Loucy (cell line): Measurements from ENCODE around the gene PNCK.

Experiments
- H2AFZ ChIP-seq: fragments of 200-600 bp; sonication (generic); 2 replicates; pipeline ENCODE4 v1.6.0; 2016; ENCODE audit warnings: antibody characterized with exemption, mild to moderate bottlenecking, low read length, moderate library complexity
- H3F3A ChIP-seq: fragments of 200-600 bp; 2 replicates; pipeline ENCODE4 v1.6.0; 2016; ENCODE audit warnings: antibody characterized with exemption, low read depth, mild to moderate bottlenecking
- H3K27me3 ChIP-seq: fragments of 200-600 bp; sonication (generic); 2 replicates; pipeline ENCODE4 v1.6.1; 2014; ENCODE audit warnings: low read length, mild to moderate bottlenecking; ENCODE audit not compliant: insufficient read depth, poor library complexity, severe bottlenecking
- H3K36me3 ChIP-seq: fragments of 200-600 bp; sonication (generic); 2 replicates; pipeline ENCODE4 v1.6.1; 2016; ENCODE audit warnings: low read length; ENCODE audit not compliant: insufficient read depth
- H3K4me1 ChIP-seq: fragments of 200-600 bp; sonication (generic); 2 replicates; pipeline ENCODE4 v1.5.1; 2014; ENCODE audit warnings: low read length, mild to moderate bottlenecking; ENCODE audit not compliant: insufficient read depth, poor library complexity, severe bottlenecking
- H3K4me2 ChIP-seq: fragments of 200-600 bp; sonication (generic); 2 replicates; pipeline ENCODE4 v1.6.0; 2014; ENCODE audit warnings: antibody characterized with exemption, low read length, low read depth, mild to moderate bottlenecking; ENCODE audit not compliant: poor library complexity, severe bottlenecking
- H3K4me3 ChIP-seq: fragments of 200-600 bp; sonication (generic); 2 replicates; pipeline ENCODE4 v1.5.1; 2014; ENCODE audit warnings: low read length, mild to moderate bottlenecking, mixed read lengths; ENCODE audit not compliant: poor library complexity, severe bottlenecking
- H3K79me2 ChIP-seq: fragments of 200-600 bp; sonication (generic); 2 replicates; pipeline ENCODE4 v1.6.1; 2014; ENCODE audit warnings: low read length; ENCODE audit not compliant: insufficient read depth
- H3K9ac ChIP-seq: fragments of 200-600 bp; sonication (generic); 2 replicates; pipeline ENCODE4 v1.6.0; 2014; ENCODE audit warnings: mild to moderate bottlenecking, low read depth, low read length, moderate library complexity; ENCODE audit not compliant: poor library complexity, severe bottlenecking
- H3K9me2 ChIP-seq: fragments of 200-600 bp; sonication (generic); replicated peaks from 2 replicates; pipeline ENCODE4 v1.6.1; 2016; ENCODE audit warnings: low read depth, low read length, mixed read lengths
- H3K9me3 ChIP-seq: fragments of 200-600 bp; sonication (generic); 2 replicates; pipeline ENCODE4 v1.6.1; 2014; ENCODE audit warnings: mild to moderate bottlenecking, antibody characterized with exemption, low read length, low read depth; ENCODE audit not compliant: insufficient read depth
- H4K20me1 ChIP-seq: fragments of 200-600 bp; sonication (generic); 2 replicates; pipeline ENCODE4 v1.6.0; 2014; ENCODE audit warnings: antibody characterized with exemption, low read length, mild to moderate bottlenecking; ENCODE audit not compliant: insufficient read depth, poor library complexity, severe bottlenecking
- CTCF ChIP-seq: fragments of 200-600 bp; sonication (generic); conservative IDR thresholded peaks from 2 replicates; pipeline ENCODE4 v1.5.1; 2014; ENCODE audit warnings: mild to moderate bottlenecking, antibody characterized with exemption, low read length
- EZH2phosphoT487 ChIP-seq: fragments of 200-600 bp; IDR thresholded peaks from 2 replicates; pipeline ENCODE4 v1.6.1; 2018; ENCODE audit warnings: antibody characterized with exemption, mild to moderate bottlenecking, moderate library complexity, borderline replicate concordance

Gene PNCK

GRCh38 chrX:153688071-153688470, 14.5 kb upstream of the PNCK start:
- no peak overlapping the region for H2AFZ ChIP-seq
- no peaks in the 10 kb centered on the region for H3K36me3 ChIP-seq
- H3K9ac ChIP-seq = no peak overlapping the region
- H4K20me1 ChIP-seq = no peaks in the 10 kb centered on the region
- H3K27me3 ChIP-seq = no peaks in the 10 kb centered on the region
- TF ChIP-seq EZH2phosphoT487 (no peak), CTCF (no peak)
- H3K4me1 ChIP-seq = no peaks in the 10 kb centered on the region
- H3K9me2 ChIP-seq = no peaks in the 10 kb centered on the region
- no peaks in the 10 kb centered on the region for H3K79me2 ChIP-seq
- no peaks in the 10 kb centered on the region for H3F3A ChIP-seq
- no peaks in the 10 kb centered on the region for H3K9me3 ChIP-seq
- H3K4me2 ChIP-seq = no peak overlapping the region
- no peak overlapping the region for H3K4me3 ChIP-seq

- Histone ChIP-seq H3K36me3 (no peaks in the 10 kb centered on the region), H3K4me3 (peak within 1 kb of the TSS; percentile 63), H3K27me3 (no peaks in the 10 kb centered on the region), H3K9me2 (no peaks in the 10 kb centered on the region), H3K9ac (no peak within 1 kb of the TSS), H3K9me3 (no peaks in the 10 kb centered on the region), H4K20me1 (no peaks in the 10 kb centered on the region), H3K4me2 (peak within 1 kb of the TSS; percentile 70), H3K79me2 (no peaks in the 10 kb centered on the region), H2AFZ (no peak within 1 kb of the TSS; the same call in 1 of the 2 replicates), H3K4me1 (no peaks in the 10 kb centered on the region), H3F3A (no peaks in the 10 kb centered on the region)
- TF ChIP-seq CTCF = peak; percentile 44
- no peak for TF ChIP-seq EZH2phosphoT487
These were observed 13.8 kb upstream of the PNCK start, which contains the start of gene SLC6A8 for GRCh38 chrX:153687121-153688039. Gene SLC6A8 (plus strand): TSS chrX:153687926. CDS start chrX:153688575, 649 bp downstream.

- H3K9me3 ChIP-seq = no peaks in the 10 kb centered on the region
- H3K9ac ChIP-seq = no peak overlapping the region
- peak overlapping the region; percentile 70 for H3K4me2 ChIP-seq
These were observed 13.1 kb upstream of the PNCK start for GRCh38 chrX:153686711-153687110.

More at GRCh38 chrX:153686711-153687110, 13.1 kb upstream of the PNCK start:
- Histone ChIP-seq H3K4me1 (no peaks in the 10 kb centered on the region), H3F3A (no peaks in the 10 kb centered on the region), H2AFZ (no peak overlapping the region), H3K4me3 (no peak overlapping the region), H3K9me2 (no peaks in the 10 kb centered on the region), H3K27me3 (no peaks in the 10 kb centered on the region), H4K20me1 (no peaks in the 10 kb centered on the region), H3K79me2 (no peaks in the 10 kb centered on the region), H3K36me3 (no peaks in the 10 kb centered on the region)
- no peak for TF ChIP-seq EZH2phosphoT487
- TF ChIP-seq CTCF = no peak
